ENCODE results near the gene SYCE3.

SYCE3 gene

GRCh38 chr22:50517495-50518260 lies 45.0 kb downstream of the SYCE3 start:
- no peak for DNase-seq

GRCh38 chr22:50516891-50517290 lies 45.8 kb downstream of the SYCE3 start:
- no peak for DNase-seq

GRCh38 chr22:50516068-50516467 lies 46.7 kb downstream of the SYCE3 start:
- DNase-seq, result no peak

GRCh38 chr22:50513175-50513574 lies 49.5 kb downstream of the SYCE3 start:
- no peak for DNase-seq

GRCh38 chr22:50508897-50509296 lies 53.8 kb downstream of the SYCE3 start:
- DNase-seq, result peak; percentile 35

GRCh38 chr22:50507991-50508884 lies 54.5 kb downstream of the SYCE3 start, which contains the start of gene NCAPH2:
NCAPH2 (plus strand) TSS chr22:50508224; CDS start chr22:50508338, 114 bp downstream.
- peak; percentile 96 for DNase-seq

GRCh38 chr22:50507421-50507990 lies 55.2 kb downstream of the SYCE3 start, which contains the start of gene LMF2:
LMF2 (minus strand) TSS chr22:50507702; CDS start chr22:50507675, 27 bp downstream.
- DNase-seq, result no peak

- no peak for DNase-seq
These were observed 55.9 kb downstream of the SYCE3 start for GRCh38 chr22:50506611-50507420.

- peak; percentile 35 for DNase-seq
These were observed 56.7 kb downstream of the SYCE3 start for GRCh38 chr22:50505776-50506610.

- DNase-seq, result no peak
These were observed 57.4 kb downstream of the SYCE3 start for GRCh38 chr22:50505276-50505775.

GRCh38 chr22:50504369-50505211 lies 58.1 kb downstream of the SYCE3 start:
- no peak for DNase-seq

GRCh38 chr22:50503475-50504145 lies 59.1 kb downstream of the SYCE3 start:
- DNase-seq, result no peak

GRCh38 chr22:50502628-50503474 lies 59.9 kb downstream of the SYCE3 start:
- no peak for DNase-seq

GRCh38 chr22:50502096-50502495 lies 60.6 kb downstream of the SYCE3 start:
- DNase-seq, result no peak

All from NCI-H82 (cell line).